Right forelimb (tissue), 1 donor: ENCODE results near the gene CCR7.

Experiments
- DNase-seq: peaks from one replicate; pipeline ENCODE4 v3.0.0-alpha.2; 2018

Gene CCR7, protein sequence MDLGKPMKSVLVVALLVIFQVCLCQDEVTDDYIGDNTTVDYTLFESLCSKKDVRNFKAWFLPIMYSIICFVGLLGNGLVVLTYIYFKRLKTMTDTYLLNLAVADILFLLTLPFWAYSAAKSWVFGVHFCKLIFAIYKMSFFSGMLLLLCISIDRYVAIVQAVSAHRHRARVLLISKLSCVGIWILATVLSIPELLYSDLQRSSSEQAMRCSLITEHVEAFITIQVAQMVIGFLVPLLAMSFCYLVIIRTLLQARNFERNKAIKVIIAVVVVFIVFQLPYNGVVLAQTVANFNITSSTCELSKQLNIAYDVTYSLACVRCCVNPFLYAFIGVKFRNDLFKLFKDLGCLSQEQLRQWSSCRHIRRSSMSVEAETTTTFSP

DNA sequence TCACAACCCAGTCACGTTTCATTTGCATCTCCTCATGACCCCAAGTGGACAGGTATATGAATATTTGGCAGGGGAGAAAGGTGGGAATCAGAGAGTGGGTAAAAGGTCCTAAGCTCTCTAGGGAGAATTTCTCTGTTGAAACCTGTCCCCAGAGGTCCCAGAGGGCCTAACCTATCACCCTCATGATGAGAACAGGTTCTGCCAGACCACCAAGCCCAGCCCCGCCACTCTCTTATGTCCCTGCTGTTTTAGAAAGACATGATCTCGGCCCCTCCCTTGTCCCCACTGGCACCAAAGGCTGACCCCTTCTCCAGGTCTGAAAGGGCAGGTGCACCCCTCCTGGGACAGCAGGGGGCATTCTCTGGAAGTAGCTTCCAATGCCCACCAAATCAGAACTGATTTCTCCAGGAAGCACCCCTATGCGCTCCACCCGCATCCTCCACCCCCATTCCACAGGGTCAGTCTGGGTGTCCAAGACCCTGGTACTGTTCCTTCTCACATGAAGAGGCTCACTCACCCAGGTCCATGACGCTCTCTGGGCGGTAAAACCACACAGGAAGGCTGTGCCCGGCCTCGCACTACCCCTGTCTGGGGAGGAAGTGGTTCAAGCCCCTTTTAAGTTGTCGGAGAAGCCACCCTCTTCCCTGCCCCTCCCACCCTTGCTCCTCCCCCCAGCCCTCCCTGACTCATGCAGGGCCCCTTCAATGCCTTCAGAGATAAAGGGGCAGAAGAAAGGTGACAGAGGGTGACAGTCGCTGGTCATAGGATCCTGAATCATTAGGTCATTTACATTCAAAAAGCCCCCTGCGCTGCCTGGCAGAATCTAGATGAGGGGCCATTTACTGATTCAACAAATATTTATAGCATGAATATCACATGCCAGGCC is at the start of gene CCR7:
Gene CCR7, minus strand, starts transcription at position 590 of the 886 bp plus-strand sequence. Its CDS starts 63 bp downstream, at position 527.
- no peak for DNase-seq

DNA sequence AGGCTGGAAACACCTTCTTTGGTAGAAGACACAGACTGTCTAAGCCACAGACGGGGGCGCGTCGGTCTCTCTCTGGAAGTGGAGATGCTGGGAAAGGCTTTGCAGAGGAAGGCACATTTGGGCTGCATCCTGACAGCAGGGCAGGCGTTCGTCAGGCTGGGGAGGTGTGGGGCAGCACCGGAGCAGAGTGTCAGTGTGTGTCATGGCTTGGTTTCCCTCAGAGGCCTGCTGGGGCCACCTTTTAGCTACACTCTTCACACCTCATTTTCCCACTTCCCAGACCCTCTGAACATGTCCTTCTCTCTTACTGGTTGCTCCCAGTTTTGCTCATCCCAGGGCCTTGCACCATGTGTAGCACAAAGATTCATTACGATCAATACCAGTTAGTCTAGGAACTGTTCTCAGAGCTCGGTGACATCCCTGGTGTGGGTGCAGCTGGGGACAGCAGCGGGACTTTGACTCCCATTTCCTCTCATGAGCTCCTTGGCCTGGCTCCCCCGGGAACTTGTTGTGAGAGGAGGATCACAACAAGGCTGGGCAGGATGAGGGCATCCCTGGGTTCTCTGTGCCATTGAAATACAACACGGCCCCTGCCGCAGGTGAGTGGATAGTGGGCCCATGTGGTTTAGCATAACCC is 49.3 kb upstream of the CCR7 start:
- no peak for DNase-seq

DNA sequence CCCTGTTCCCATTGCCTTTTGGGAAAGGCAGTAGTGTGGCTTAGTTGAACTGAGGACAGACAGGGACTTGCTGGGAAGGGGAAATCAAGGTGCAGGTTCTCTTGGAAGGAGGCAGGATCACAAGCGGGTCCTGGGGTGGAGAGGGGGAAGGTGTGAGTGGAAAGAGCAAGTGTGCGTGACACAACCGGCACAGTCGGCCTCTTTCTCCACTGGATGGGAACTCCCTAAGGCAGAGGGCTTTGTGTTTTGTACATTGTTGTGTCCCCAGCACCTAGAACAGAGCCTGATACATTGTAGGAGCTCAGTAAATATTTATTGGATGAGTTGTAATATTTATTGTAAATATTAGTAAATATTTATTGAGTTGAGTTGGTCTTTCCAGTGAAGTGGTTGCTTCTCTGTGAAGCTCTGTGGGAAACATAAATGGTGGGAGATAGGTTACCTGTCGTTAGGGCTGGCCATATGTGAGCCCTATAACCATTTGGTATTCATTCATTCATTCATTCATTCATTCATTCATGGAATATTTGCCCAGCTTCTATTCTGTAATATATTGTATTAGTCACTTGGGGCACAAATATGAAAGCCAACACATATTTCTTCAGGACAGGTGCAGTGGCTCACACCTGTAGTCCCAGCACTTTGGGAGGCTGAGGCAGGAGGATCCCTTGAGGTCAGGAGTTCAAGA is 48.3 kb upstream of the CCR7 start:
- DNase-seq: no peak

DNA sequence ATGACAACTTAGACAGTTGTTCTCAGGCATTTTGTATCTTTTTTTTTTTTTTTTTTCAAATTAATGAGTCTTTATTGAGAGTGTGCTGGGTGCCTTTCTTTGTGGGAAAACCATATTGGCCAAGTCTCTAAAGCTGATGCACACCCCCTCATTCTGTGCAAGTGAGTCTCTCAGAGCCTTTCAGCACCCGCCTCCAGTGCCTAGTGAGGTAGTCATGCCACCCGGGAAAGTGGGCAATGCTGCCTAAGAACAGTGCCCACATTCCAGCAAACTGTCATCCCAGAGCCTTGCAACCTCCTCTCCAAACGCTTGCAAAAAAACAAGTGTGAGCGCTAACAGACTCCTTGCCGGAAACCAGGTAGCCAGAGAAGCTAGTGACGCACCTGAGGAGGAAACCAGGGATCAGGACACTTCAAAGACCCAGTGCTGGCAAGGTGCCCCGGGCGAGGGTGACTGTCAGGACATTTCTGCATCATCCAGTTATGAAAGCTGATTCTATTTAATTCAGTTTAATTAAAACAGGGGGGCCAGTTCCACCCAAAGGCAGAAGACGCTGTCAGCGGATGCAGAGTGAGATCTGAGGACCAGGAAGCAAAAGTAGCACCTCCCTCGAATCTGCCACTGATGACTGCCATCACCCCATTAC is 47.5 kb upstream of the CCR7 start:
- no peak for DNase-seq

DNA sequence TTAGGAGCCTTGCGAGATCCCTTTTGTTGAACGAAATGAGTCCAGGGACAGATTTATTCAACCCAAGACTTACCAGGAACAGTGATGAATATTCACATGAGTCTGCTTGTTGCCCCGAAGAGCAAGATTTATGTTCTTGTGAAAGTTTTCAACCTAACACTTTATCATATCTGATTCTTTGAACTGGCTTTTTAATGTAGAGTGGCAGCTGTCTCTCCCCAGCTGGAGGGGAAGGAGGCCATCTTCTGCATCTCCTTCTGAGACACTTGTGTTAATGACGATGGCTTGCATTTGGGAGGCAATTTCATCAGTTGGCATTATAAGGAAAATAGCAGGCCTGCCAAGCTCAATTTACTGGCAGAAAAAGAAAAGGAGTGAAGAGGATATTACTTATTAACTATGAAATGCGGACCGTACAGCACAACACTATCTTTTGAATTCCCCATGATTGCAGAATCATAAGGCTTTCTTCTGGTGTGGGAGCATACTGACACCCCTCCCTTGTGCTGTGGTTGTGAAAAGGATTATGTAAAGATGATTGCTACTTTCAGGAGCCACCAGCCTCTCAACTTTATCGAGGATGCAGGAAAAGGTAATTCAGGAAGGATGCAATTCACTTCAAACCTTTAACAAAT is 46.7 kb upstream of the CCR7 start:
- no peak for DNase-seq

DNA sequence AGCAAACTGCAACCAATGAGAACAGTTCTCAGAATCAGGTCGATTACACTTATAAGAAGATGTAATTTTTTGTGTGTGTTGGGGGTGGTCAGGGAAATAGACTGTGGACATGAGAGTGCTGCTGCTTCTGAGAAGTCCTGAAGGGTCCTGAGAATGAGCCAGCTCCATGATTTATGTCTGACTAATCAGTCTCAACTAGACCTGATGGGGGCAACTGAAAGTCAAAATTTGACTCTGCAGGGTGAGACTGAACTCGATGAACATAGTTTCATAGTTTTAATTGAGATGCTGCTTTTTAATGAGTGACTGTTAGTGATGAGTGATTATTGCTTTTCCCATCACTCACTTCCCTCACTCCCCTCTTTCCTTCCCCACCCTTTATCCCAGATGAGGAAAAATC is 45.1 kb upstream of the CCR7 start:
- no peak for DNase-seq

DNA sequence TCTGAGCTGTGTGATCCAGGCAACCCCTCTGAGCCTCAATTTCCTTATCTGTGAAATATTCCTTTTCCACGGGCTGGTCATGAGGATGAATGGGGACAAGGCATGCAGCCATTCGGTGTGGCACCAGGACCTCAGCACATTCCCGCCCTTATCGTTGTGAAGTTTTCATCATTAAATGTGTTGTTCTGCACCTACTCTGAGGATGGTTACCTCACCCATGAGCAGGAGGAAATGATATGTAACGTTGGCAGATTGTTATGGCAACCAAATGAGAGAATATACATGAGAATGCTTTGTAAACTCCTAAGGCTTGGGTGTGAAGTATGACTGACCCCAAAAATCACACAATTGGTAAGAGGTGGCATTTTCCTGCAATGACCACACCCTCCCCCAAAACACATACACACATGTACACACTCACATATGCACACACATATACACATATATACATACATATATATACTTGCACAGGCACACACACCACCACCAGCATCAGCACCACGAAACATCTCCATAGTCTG is 42.8 kb upstream of the CCR7 start:
- DNase-seq: no peak

DNA sequence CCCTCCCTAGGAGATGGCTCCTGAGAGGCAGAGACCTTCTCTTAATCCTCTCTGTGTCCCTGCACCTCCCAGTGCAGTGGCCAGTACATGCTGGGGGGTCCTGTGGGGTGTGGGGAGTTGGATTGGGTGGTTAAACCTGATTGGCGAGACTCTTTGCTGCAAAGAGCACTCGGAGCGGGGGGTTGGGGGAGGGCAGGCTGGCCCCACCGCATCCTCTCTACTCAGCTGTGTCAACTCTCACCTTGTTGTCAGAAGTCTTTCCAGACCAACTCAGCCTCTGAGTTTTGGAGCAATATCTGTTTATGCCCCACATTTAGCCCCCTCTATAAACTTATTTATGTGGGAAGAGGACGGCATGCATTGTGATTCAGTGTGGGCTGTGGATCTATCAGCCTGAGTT is 42.4 kb upstream of the CCR7 start:
- no peak for DNase-seq

DNA sequence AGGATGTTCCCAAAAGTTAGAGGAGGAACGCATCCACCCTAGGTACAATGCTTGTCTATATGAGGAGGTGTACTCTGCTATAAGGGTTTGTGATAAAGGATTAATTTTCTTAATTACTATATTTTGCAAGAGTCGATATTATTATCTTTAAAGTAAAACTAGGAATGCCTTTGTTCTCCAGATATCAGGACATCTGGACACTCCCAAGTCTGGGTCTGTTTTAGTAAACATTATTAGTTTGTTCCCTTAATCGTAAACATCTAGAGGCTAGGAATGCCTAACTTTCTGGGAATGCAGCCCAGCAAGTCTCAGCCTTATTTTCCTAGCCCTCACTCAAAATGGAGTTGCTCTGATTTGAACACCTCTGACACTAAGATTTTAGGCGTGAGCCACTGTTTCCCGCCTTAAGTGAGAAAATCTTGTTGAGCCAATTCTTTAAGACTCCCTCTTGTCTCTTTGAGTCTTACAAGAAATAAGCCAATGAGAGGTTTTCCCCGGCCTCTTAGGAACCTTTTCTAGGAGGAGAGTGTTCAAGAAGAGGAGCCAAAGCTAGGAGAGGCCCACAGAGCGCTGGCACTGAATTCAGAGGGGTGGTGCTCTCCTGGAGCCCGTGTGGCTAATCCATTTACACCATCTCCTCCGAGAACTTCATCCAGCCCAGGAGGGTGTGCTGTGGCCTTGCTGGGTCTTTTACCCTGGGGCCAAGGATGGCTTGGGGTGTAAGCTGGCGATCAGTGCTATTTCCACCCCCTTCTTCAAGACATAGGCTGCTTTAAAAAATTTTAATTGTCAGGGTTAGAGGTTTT is 41.5 kb upstream of the CCR7 start:
- no peak for DNase-seq

DNA sequence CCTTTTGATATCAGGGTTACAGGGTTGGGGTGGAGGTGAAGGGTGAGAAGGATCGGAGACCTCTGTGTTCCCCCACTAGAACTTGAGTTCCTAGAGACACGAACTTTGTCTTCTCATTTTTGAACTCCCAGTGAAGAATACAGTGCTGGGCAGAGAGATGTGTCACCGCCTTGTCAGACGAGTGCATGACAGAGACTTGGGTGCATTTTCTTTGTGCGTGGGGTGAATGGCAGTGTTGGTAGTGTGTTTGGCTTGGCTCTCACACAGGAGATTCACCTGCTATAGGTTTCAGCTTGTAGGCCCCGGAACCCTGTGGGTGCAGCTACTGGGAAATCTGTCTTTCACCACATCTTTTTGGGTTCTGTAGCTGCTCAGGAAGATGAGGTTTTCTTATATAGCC is 40.0 kb upstream of the CCR7 start:
- DNase-seq: no peak

DNA sequence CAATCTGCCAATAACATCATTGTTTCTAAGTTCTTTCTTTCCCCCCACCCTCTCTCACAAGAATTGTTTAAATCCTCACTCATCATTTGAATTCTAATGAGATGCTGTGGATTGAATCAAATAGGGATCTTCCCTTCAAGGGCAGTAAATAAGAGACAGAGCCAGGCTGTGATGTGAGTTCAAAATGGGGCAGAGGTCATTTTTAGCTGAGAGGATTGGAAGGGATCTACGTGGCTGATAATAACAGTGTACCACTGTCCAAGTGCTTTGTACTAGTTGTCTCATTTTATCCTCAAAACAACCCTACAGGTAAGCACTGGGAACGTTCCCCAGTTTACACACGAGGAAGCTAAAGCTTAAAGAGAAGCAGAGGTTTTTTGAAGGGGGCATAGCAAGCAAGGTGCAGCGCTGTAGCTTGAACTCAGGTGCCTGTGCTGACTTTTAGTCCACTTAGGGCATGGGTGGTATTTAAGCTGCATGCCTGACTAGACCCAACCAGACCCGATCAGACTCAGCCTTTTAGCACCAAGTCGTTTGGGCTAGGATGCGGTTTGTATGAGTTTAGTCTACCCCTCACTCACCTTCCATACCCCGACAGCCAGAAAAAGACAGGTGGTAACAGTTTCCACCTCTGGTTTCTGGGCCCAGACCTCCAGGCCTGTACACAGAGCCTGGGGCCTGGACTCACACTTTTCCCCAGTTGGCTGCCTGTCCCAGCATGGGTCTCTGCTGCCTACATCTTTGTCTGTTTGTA is 39.2 kb upstream of the CCR7 start:
- no peak for DNase-seq

DNA sequence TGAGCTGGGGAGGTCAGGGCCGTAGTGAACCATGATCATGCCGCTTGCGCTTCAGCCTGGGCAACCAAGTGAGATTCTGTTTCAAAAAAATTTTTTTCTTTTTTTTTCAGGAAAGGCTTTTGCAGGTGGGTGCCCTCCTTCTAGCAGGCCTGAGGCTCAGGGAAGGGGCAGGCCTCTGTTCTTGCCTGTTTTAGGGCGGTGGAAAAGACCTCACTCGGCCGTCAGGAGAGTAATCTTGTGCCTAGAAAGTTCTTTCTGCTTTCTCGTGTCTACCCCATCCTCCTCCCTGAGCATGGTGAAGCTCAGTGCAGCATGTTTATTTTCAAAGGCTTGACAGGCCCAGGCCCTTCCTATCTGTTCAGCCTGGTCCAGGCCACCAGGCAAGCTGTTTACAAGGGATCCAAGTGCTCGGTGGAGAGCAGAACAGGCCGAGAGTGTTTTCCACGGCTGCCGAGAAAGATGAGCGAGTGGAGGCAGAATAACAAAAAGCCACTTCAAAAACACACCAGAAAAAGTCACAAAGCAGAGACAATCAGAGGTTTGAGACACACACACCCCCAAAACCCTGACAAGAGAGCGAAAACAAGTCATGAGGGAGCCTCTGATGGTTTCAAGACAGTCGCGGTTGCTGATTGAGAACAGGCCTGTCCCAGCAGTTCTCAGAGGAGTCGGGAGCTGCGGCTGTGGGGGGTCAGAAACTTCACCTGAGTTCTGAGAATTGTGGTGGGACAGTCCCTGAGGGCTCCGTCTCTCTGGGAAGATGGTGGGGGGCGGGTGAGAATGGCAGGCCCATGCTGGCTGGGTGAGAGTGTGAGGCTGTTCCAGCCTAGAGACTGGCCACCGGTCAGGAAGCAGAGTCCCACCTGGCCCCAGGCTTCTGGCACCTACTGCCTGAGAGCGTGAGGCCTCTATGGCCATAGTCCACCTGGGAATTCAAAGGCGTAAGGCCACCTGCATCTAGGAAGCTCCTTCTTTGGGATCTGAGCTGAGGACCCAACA is 37.5 kb upstream of the CCR7 start:
- no peak for DNase-seq

DNA sequence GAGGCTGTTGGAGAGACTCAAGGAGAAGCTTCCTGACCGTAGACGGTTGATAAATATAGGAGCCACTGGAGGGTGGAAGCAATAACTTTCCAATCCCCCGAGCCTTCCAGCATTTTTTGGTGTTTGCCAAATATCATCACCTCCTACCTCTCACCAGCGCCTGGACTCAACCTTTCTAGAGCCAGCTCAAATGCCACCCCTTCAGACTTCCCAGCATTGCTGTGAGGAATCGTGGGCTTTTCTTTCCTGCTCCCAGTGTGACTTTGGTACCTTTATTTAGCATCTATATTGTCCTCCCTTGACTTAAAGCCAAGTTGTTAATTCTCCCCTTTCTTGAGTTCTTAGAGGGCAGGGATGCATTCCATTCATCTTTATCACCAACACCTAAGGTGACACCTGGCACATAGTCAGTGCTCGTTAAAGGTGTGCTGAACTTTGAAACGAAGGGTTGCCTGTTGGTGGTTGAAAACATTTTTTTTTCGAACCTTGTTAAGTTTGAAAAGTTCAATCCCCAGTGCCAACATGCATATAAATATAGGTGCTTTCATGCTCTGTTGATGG is 35.3 kb upstream of the CCR7 start:
- DNase-seq: no peak

DNA sequence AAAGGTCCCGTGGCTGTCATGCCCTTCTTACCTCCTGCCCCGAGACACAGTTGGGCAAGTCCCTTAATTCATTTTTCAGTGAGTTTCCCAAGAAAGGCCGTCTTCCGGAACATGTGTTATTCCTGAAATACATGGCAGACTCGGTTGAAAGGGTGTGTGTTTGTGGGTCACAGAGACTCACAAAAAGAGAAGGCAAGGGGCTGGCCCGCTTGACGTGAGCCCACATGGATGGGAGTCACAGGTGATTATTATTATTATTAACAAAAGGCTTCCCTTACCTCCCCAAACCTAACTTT is 34.1 kb upstream of the CCR7 start:
- no peak for DNase-seq

DNA sequence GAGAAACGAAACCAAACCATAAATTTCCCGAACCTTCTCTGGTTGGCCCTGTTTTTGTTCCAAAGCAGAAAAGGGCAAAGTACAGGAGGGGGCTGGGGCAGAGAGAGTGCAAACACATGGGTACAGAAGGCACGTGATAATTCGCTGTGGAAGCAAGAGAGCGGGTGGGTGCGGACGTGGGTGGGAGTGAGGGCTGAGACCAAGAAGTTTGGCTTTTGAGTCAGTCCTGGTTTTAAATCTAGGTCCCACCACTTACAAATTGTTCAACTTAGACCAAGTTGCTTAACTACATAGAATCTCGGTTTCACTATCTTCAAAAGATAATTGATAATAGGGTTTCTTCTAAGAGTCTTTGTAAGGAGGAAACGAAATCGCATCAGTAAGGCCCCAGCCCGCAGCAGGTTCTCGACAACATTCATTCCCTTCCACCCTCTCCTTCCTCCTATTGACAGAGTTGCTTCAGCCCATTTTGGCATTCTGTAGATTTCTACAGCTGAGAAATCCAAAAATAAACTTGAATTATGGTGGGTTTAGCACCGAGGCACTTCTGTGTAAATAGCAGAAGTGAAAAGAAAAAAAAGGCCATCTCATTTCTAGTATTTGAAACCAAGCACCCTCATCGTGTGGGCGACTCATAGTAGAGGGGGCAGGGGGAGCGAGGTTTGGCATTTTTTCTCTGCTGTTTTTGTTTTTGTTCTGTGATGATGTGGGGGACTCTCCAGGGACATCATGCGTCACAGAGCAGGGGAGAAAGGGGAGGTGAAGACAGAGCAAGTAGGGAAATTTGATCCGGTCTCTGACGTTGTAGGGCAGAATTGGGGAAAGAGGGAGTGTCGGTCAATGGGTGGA is 33.6 kb upstream of the CCR7 start:
- DNase-seq: no peak

DNA sequence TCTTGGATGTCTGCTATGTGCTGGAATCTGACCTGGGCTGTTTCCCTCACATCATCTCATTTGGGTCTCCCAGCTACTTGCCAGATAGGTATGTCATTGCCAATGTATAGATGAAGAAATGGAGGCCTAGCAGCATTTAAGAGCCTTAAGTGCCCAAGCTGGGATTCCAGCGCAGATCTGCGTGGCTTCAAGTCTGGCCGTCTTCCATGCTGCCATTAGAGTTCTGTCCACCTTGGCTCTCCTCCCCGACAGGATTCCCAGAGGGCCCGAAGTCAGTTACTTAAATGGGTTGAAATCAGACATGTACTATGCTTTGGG is 33.0 kb upstream of the CCR7 start:
- DNase-seq: no peak

DNA sequence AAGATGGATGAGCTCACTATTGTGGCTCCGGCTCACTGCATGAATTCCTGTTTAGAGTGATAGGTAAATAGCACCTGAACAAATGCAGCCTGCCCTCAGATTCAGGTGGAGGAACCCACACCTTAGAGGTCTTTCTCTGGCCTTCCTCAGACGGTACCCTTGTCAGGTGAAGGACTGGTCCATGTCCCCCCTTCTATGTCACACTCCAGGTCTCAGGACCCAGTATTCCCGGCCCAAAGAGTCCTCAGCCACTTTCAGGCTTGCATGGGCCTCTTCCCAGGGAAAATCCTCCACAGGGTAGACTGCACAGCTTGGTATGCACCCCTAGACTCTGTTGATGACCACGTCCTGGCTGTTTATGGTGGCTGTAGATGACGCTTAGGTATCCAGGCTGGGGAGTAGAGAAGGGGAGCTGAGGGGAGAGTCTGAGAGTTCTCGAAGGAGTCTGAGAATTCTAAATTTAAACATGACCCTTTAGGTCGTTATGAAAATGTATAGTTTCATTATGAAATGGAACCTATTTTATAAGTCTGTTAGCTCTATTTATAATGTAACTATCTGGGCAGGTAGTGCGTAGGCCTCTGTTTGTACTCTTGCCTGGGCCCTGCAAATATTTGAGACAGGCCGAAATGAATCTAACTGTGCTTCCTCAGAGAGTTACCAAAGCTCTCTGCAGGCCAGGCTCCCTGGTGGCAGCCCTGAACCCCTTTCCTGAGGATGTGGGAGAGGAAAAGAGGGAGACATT is 32.5 kb upstream of the CCR7 start:
- DNase-seq: no peak
